ENCODE results near the gene DOCK3. TPM values are rescaled to one million over a fixed set of nuclear protein-coding genes. Genes with fewer than 3 reads are reported as not detected.

Gene DOCK3
- total and polyA plus RNA-seq, 4 donors = 0.01 to 0.08 (median 0.06) TPM; not detected in 1

- no peak overlapping the region for H3K4me3 ChIP-seq (ENCODE audit: low read depth in 1 of 3, low read length in 3 of 3)
- no peaks in the 10 kb centered on the region for H3K4me1 ChIP-seq (ENCODE audit: control insufficient read depth in 4 of 4, insufficient read depth in 4 of 4, low read length in 3 of 4)
- H3K27ac ChIP-seq (ENCODE audit: low read depth in 1 of 2, low read length in 2 of 2) = no peak overlapping the region
- TF ChIP-seq GABPA (IDR thresholded peaks at IDR 0.05 in 1 of 2, conservative IDR thresholded peaks at IDR 0.05 in 1 of 2) (no peak), RAD21 (IDR thresholded peaks at IDR 0.05) (no peak)
- no peak for DNase-seq (ENCODE audit: low spot score)
- no peaks in the 10 kb centered on the region for H3K27me3 ChIP-seq (ENCODE audit: control insufficient read depth in 4 of 4, insufficient read depth in 4 of 4, low read length in 3 of 4)
- WGBS = 81% methylated on average over 3 of the region's 3 CpGs
- H3K36me3 ChIP-seq (ENCODE audit: control insufficient read depth in 4 of 4, insufficient read depth in 3 of 4, low read depth in 1 of 4, low read length in 3 of 4) = no peaks in the 10 kb centered on the region
- H3K9me3 ChIP-seq (ENCODE audit: control insufficient read depth in 4 of 4, low read length in 3 of 4) = no peaks in the 10 kb centered on the region
- no peak overlapping the region for H3K9ac ChIP-seq (ENCODE audit: low read depth in 1 of 2, low read length in 2 of 2)
These were observed 595.8 kb downstream of the DOCK3 start for GRCh38 chr3:51270559-51270958.

- Histone ChIP-seq H3K4me3 (ENCODE audit: low read depth in 1 of 3, low read length in 3 of 3) (no peak overlapping the region), H3K27me3 (ENCODE audit: control insufficient read depth in 4 of 4, insufficient read depth in 4 of 4, low read length in 3 of 4) (no peaks in the 10 kb centered on the region), H3K9ac (ENCODE audit: low read depth in 1 of 2, low read length in 2 of 2) (no peak overlapping the region), H3K36me3 (ENCODE audit: control insufficient read depth in 4 of 4, insufficient read depth in 3 of 4, low read depth in 1 of 4, low read length in 3 of 4) (no peaks in the 10 kb centered on the region), H3K4me1 (ENCODE audit: control insufficient read depth in 4 of 4, insufficient read depth in 4 of 4, low read length in 3 of 4) (no peaks in the 10 kb centered on the region), H3K9me3 (ENCODE audit: control insufficient read depth in 4 of 4, low read length in 3 of 4) (no peaks in the 10 kb centered on the region), H3K27ac (ENCODE audit: low read depth in 1 of 2, low read length in 2 of 2) (no peak overlapping the region)
- DNase-seq (ENCODE audit: low spot score) = no peak
- 74% methylated on average over 1 of the region's 1 CpG for WGBS
- TF ChIP-seq ZBTB33 (IDR thresholded peaks at IDR 0.05) (no peak), TAF1 (conservative IDR thresholded peaks at IDR 0.05) (no peak), MAX (IDR thresholded peaks at IDR 0.05) (no peak), RAD21 (IDR thresholded peaks at IDR 0.05) (no peak), ATF3 (IDR thresholded peaks at IDR 0.05) (no peak), NR2F2 (IDR thresholded peaks at IDR 0.05) (no peak), JUND (IDR thresholded peaks at IDR 0.05) (no peak), HNF4A (conservative IDR thresholded peaks at IDR 0.05) (no peak), FOXA2 (IDR thresholded peaks at IDR 0.05) (no peak)
These were observed 596.4 kb downstream of the DOCK3 start for GRCh38 chr3:51271172-51271571.

- Histone ChIP-seq H3K27me3 (ENCODE audit: control insufficient read depth in 4 of 4, insufficient read depth in 4 of 4, low read length in 3 of 4) (peaks cover 0 to 2% (median 0%) of the 10 kb centered on the region in 4 donors), H3K4me1 (ENCODE audit: control insufficient read depth in 4 of 4, insufficient read depth in 4 of 4, low read length in 3 of 4) (no peaks in the 10 kb centered on the region), H3K36me3 (ENCODE audit: control insufficient read depth in 4 of 4, insufficient read depth in 3 of 4, low read depth in 1 of 4, low read length in 3 of 4) (no peaks in the 10 kb centered on the region), H3K27ac (ENCODE audit: low read depth in 1 of 2, low read length in 2 of 2) (no peak overlapping the region), H3K9me3 (ENCODE audit: control insufficient read depth in 4 of 4, low read length in 3 of 4) (no peaks in the 10 kb centered on the region), H3K9ac (ENCODE audit: low read depth in 1 of 2, low read length in 2 of 2) (no peak overlapping the region), H3K4me3 (ENCODE audit: low read depth in 1 of 3, low read length in 3 of 3) (no peak overlapping the region)
- TF ChIP-seq REST (IDR thresholded peaks at IDR 0.05) = no peak
- no peak for TF ChIP-seq YY1 (IDR thresholded peaks at IDR 0.05)
- TF ChIP-seq FOXA1 (IDR thresholded peaks at IDR 0.05) = no peak
- peak in 1 of 2 donors; percentile 48 for TF ChIP-seq RXRA (IDR thresholded peaks at IDR 0.05)
- TF ChIP-seq HNF4A (conservative IDR thresholded peaks at IDR 0.05) = peak in 1 of 2 donors; percentile 52
- TF ChIP-seq SP1 (IDR thresholded peaks at IDR 0.05) = no peak
- DNase-seq (ENCODE audit: low spot score) = no peak
- 46% methylated on average over 2 of the region's 2 CpGs for WGBS
These were observed 599.3 kb downstream of the DOCK3 start for GRCh38 chr3:51274052-51274451.

Measured in liver (tissue), 9 donors.